HG03095 (cell line): ENCODE results near the gene SIGMAR1.
A peak's percentile ranks its signal among the peaks of the same experiment; 100 is the strongest.

Experiments
- ATAC-seq: cut with Tn5 transposase; IDR thresholded peaks from one replicate; pipeline ENCODE4 v1.9.1; 2021; ENCODE audit warnings: moderate library complexity; ENCODE audit not compliant: unreplicated experiment

Gene SIGMAR1

DNA sequence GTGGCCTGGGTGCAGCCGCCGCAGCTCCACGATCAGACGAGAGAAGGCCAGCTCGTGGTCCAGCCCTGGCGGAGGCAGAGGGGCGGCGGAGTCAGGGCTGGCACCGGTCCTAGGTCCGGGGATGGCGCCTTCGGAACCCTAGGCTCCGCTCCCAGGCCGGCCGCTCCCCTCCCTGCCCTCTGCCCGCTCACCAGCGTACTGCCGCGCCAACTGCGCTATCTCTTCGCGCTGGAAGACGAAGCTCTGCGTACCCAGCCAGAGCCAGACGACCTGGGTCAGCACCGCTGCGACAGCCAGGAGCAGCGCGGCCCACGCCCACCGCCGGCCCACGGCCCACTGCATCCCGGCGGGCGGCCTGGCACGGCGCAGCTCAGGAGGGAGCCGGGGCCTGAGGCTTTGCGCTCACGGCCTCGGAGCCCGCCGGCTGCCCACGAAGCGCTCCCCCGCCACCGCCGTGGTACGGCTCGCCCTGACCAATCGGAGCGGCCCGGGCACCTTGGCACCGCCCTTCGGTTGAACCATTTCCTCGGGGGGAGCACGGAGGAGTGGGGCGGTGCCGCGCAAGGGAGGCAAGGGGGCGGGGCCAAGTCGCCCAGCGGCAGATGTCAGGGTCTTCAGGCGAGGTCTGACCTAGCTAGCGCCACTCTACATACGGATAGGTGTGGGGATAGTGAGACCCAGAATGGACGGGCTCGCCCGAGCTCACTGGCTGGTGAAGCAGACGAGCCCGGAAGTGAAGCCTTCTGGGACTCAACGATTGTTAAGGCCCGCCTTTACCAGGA, at the start of gene SIGMAR1:
TSS of gene SIGMAR1 (minus strand) at position 432 of the 782 bp plus-strand sequence. CDS start at position 342, 90 bp downstream.
- ATAC-seq, result peak; percentile 87

DNA sequence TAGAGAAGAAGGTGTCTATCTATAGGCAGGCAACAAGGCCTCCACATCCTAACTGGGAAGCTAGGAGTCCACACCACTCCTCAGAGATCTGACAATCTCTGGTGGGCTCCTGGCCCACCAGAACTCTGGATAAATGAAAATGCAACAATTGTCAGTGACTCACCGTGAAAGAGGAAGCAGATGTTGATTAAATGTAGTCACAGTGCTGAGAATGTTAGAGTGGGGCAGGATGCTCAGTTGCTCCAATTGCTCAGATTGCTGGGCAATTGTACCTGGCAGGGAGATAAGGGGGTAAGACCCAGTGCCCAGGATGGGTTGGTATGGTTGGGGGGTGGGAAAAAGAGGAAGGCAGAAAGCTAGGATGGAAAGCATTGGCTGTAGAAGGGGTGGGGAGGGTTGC, 49.1 kb upstream of the SIGMAR1 start:
- no peak for ATAC-seq

DNA sequence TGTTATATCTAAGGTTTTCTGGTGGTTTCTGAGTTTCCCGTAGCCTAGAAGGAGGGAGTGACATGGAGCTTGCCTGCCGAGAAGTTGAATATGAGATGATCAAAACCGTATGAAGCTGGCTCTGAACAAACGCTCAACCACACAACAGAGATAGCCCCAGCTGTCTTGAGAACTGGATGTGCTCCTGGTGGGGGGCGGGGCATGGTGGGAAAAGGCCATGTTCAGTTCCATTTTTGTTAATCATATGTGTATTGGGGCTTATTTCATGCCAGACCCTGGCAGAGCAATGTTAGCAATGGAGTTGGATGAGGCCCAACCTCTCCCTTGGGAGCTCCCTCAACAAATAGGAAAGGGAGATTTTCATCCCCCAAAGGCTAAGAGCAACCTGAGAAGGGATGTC, 48.6 kb upstream of the SIGMAR1 start:
- no peak for ATAC-seq

DNA sequence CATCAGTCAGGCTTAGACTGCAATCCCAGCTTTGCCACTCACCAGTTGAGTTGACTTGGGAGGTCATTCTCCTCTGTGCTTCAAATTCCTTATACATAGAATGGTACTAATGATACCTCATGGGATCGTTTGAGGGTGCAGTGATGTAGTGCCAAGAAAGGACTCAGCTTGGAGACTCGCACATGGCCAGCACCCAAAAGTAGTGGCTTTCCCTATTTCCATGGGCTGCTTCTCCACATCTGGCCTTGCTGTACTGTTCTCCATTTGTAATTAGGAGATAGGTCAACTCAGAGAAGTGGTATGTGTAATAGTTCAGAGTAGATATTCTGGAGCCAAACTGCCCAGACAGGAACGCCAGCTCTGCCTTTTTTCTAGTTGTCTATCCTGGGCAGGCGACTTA, 48.0 kb upstream of the SIGMAR1 start:
- ATAC-seq, result no peak

DNA sequence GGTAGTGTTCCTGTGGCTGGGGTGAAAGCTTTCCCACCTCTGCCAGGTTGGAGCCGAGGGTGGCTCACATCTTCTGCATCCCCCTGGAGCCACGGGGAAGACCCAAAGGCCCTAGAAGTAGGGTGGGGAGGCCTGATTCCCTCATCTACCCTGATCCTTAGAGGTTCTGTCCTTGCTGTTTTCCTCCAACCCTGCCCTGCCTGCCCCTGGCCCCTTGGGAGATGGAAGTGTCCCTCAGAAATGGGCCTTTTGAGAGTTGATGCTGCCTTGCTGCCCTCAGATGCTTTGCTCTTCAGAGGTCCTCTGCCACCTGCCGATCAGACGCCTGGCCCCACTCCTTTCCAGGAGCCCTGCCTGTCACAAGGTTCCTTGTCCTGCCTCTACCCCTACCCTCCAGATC, 47.2 kb upstream of the SIGMAR1 start:
- ATAC-seq, result no peak

DNA sequence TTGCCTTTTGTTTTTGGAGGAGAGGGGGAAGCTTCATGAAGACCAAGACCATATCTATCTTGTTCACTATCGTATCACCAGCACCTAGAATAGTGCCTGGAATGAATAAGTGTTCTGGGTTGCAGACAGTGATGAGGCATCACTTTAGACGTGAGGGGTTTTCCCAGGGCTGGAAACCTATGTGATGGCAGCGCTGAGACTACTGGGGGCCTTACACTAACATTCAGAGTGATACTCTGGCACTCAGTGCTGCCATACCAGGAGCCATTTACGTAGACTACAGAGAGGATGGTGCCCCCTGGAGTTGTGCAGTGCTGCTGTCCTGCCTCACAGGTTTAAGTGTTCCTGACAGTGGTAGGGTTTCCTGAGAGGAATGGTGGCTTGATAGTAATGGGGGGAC, 46.6 kb upstream of the SIGMAR1 start:
- ATAC-seq, result no peak

DNA sequence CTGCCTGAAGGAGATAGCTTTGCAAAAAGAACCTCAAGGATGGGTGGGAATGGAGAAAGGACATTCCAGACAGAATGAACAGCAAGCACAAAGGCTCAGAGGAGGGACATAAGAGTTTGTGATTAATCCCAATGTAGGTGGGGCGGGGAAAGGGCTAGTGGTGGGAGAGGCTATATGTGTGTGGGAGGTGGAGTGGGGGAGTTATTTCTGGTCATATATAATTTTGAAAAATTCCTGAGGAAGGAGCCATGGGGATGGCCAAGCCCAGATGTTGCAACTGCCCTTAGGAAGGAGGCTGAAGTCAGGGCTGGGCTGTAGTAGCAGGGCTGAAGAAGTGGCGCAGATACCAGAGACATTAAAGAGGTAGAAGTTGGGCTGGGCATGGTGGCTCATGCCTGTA, 38.3 kb upstream of the SIGMAR1 start:
- no peak for ATAC-seq

DNA sequence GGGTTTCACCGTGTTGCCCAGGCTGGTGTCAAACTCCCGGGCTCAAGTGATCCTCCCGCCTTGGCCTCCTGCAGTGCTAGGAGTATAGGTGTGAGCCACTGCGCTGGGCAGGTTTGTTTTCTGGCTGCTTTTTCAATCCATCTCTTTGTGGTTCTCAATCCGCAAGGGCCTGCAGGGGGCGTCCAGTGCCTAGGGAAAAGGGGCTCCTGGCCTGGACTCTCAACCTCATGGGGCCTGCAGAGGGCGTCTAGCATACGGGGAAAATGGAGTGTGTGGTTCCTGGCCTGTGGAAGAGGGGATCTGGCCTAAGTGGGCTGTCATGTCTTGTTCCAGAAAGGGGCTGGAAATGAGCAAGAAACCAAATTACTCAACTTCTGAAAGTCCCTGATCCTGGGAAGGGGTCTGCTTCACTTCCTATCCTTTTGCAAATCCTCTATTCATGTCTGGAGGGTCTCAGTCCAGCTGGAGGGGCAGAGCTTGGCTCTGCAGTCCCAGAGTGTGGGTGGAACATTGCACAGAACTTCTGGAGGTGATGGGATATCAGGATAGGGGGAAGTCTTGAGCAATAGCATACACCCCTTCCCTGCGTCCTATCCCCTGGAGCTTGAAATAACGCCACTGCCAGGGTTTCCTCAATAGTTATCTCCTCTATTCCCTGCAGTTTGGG, 37.6 kb upstream of the SIGMAR1 start:
- ATAC-seq, result no peak

DNA sequence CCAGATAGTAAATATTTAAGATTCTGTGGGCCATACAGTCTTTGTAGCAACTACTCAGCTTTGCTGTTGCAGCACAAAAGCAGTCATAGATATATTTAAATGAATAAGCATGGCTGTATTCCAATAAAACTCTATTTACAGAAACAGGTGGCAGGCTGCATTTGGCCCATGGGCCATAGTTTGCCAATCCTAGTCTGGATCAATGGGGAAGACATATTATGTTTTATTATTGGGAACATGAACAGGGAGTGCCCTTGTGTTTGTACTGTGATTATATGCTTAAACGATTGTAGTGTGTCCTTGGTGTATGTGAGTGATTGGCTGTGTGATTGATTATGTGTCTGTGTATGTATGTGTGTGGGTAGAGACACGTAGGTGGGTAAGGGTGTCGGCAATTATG, 36.9 kb upstream of the SIGMAR1 start:
- no peak for ATAC-seq

DNA sequence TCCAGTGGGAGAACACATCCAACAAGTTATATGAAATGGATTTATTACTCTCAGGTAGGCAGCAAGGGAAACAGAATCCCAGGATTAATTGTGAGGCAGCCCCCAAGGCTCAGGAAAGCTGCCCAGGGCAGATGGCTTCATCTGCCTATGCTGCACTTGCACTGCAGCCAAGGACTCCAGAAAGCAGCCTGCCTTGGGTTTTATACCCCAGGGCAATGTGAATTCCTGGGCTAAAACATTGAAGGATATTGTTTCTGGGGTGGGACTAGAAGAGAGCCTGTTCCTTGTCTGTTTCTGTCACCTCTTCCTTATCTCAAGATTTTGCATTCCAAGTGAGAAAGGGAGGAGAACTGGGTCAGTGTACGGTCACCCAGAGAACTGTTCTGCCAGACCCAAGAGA, 33.7 kb upstream of the SIGMAR1 start:
- ATAC-seq, result no peak

DNA sequence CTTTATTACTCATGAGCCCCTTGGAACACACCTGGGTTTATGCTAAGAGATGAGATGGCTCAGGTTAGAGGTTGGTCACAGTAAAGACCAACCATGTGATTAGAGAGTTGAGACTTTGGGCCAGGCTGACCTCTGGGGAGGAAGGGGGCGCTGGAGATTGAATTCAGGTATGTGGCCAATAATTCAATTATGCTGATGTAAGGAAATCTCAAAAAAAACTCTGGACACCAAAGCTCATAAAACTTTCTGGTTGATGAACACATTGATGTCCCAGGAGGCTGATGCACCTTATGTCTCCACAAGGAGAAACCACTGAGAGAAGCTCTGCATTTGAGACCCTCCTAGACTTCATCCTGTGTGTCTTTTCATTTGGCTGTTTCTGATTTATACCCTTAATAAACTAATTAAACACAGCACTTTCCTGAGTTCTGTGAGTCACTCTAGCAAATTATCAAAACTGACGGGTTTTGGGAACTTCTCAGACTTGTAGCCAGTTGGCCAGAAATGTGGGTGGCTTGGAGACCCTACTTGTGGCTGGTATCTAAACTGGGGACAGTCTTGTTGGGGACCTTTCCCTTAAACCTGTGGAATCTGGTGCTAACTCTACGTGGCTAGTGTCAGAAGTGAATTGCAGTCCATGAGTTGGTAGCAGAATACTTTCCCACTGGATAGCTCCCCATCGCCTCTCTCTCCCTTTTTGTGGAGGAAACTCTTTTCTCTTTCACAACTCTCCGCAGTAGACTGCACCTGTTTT, 32.4 kb upstream of the SIGMAR1 start:
- no peak for ATAC-seq

DNA sequence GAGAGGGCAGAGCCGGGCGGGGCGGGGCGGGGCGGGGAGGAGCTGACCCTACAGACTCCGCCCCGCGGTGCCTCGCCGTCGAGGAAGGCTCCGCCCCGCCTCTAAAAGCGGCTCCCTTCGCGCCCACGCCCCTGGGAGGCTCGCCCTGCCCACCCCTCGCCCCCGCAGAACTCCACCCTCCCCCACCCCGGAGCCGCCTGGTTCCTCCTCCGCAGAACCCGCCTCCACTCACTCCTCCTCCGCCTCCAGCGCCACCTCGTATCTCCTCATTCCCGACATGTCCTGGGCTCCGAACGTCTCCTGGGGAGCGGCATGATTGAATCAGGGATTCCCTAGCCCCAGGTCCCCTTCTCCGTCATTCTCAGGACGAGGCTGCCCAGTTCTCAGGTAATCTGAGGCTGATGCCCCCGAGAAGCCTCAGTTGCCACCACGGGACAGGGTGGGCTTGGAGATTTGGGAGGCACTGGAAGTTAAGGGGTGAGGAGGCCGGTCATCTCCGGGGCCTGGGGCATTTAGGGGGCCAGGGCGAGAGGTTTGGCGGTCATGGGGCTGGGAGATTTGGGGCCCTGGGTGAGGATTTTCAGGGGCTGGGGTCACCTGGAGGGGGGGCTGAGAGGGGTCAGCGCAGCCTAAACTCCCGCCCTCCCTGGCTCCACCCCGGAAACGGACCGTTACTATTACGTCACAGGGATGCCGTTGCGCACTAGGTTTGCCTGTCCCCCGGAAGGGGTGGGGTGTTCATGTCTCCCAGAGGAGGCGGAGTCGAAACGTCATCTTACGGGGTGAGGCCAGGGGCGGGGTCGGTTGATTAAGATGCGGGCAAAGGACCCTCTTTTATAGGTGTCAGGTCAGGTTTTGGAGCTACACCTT, 28.0 kb upstream of the SIGMAR1 start:
- peak; percentile 79 for ATAC-seq

DNA sequence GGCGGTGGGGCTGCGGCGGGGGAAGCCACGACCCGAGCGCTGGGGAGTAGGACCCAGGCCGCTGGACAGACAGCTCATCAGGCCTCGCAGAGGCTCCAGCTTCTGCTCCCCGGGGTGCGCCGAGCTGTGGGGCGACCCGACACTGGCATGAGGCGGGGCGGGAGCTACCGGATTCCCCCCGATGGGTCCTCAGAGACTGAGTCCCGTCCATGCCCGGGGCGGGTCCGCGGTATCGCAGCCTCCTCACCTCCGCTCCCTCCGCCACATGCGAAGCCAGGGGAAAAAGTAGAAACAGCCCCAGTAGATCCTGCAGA, 27.4 kb upstream of the SIGMAR1 start:
- peak; percentile 16 for ATAC-seq

DNA sequence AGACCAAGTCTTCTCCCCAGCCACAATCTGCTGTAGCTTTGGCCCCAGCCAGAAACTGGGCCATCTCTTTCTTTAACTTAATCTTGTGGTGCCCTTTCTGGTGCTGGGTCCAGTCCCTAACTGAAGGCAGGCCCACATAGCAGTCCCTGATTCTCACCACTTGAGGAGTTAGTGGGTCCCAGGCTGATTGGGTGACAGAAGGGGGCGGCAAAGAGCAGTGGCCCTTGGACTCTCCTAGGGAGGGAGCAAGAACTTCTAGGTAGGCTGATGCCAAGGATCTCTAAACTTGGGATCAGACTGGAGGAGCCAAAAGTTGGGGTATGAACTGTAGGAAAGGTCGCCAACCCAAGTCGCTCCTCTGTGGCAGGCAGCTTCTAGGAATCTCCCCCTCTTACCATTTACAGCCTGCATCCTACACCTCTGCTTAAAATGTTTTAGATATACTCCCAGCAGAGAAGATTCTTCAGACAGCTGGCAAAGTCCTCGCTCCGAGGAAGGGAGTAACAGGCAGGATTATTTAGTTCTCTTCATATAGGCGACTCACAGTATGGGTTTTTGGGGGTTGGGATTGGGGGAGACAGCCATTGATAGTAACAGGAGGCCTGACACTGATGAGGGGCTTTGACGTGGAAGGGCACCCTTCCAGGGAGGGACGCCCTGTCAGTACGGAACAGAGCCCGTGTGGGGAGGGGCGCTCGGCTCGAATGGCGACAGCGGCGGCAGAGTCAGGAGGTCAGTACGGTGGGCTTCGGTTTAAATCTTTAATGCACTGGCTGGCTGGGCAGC, 26.9 kb upstream of the SIGMAR1 start:
- ATAC-seq, result no peak

DNA sequence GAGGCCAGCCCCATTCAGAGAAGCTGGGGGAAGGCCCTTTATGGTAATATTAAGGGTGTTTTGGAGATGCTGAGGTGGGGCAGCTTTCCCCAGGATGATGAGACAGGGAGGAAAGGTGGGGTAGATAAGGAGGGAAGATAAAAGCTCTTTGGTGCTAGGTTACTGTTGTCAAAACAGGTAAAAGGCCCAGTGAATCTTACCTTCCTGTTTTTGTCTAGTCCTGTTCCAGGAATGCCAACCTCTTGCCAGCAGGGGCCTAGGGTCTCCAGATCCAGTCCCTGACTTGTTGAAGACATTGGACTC, 25.7 kb upstream of the SIGMAR1 start:
- ATAC-seq, result no peak

DNA sequence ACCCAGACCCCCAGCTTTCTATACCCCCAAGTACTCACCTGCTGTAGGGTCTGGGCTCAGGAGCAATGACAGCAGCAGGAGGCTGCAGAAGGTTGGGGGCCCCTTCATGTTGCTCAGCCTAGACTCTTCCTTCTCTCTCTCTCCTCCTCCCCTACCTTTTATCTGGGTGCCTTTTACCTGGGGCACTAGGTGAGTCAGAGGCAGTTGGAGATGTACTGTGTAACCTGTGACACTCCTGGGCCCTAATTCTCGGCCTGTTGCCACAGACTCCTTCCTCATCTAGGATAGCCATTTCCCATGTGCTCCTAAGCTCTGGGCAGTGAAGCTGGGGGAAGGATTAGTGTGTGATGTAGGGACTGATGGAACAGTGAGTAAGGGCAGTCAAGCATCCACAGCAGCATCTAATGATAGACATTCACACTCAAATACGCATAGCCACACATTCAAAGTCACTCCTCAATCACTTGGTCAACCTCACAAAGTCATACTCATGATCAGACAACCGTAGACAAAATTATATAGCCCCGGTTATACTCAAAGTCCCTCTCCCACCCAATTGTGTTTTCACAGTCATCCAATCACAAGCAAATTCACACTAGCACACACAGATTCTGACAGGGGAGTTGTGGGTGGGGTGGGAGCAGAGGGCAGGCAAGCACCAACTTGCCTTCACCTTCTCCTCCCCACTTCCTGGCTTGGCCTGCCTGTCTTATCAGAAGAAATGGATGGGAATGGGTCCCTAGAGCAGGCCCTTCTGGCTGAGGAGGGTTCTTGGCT, 25.1 kb upstream of the SIGMAR1 start, which contains the start of gene CCL27:
TSS of gene CCL27 (minus strand) at position 132 of the 777 bp plus-strand sequence. CDS start at position 108, 24 bp downstream.
- no peak for ATAC-seq

DNA sequence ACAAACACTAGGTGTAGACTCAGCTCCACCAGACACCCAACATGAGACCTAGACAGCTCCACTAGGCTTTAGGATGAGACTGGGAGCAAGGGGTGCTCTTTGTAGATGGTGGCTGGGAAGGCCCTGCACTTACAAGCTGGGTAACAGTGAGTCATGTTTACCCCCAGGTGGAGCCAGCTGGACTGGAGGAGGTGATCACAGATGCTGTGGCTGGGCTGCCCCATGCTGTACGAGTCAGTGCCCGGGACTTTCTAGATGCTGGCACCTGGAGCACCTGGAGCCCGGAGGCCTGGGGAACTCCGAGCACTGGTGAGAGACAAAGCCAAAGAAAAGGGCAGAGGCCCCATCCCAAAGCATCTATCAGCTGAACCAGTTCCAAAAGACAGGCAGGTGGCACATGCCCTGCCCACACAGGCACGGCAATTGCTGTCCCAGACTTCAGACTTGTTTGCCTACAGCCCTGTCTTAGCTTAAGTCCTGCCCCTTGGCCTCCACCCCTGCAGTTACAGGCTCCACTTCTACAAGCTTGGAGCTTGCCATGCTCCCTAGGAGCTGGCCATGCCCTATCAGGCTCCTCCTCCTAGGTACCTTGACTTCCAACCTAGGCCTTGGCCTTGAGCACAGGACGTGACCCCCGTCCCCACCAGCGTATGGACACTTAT, 22.1 kb upstream of the SIGMAR1 start:
- no peak for ATAC-seq

DNA sequence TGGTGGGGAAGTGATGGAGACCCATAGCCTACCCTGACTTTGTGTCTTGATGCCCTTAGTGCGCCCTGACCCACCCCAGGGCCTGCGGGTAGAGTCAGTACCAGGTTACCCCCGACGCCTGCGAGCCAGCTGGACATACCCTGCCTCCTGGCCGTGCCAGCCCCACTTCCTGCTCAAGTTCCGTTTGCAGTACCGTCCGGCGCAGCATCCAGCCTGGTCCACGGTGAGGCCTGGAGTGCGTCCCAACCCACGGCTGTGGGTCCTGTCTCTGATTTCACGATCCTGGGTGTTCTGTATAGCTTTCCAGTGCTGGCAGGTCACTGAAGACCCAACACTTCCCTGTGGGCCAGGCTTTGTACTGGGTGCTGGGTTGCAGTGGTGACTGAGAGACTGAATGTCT, 20.9 kb upstream of the SIGMAR1 start:
- ATAC-seq, result no peak

DNA sequence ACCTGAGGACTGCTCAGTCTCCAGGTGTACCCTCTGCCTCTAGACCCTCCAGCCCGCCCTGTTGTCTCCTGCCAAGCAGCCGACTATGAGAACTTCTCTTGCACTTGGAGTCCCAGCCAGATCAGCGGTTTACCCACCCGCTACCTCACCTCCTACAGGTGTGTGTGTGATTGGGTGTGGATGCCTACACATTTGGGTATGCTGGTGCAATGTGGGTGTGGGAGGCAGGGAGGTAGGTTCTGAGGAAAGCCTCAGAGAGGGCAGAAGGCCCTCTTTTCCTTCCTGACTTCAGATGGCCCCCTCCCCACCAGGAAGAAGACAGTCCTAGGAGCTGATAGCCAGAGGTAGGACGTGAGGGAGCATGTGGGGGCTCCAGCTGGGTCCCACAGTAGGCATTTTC, 19.4 kb upstream of the SIGMAR1 start:
- no peak for ATAC-seq
